ENCODE data around the gene RGS1.

Gene RGS1

DNA sequence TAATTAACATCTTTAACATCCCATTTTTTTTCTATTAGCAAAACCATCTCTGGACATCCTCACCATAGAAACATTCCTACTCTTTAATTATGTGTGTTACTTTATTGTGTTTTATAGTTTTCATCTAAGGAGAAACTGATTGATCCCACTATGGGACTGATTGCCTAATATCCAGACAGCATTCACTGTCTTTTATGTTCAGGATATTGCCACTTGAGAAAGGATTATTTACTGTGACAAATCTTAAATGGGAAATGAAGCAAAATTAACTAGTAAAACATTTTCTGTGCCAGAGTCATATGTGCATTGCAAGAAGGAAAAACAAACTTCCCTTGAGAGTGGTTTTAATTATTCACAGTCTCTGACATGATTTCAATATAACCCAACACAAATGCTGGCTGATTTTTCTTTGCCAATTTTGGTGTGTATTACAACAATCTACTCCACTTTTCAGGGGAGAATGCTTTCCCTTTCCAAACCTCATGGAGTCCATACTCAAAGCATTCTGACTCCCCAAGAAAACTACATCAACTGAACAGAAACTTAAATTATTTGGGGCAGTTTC, 44.6 kb downstream of the RGS1 start:
- no peak for DNase-seq (ENCODE audit: low read depth, low spot score)

DNA sequence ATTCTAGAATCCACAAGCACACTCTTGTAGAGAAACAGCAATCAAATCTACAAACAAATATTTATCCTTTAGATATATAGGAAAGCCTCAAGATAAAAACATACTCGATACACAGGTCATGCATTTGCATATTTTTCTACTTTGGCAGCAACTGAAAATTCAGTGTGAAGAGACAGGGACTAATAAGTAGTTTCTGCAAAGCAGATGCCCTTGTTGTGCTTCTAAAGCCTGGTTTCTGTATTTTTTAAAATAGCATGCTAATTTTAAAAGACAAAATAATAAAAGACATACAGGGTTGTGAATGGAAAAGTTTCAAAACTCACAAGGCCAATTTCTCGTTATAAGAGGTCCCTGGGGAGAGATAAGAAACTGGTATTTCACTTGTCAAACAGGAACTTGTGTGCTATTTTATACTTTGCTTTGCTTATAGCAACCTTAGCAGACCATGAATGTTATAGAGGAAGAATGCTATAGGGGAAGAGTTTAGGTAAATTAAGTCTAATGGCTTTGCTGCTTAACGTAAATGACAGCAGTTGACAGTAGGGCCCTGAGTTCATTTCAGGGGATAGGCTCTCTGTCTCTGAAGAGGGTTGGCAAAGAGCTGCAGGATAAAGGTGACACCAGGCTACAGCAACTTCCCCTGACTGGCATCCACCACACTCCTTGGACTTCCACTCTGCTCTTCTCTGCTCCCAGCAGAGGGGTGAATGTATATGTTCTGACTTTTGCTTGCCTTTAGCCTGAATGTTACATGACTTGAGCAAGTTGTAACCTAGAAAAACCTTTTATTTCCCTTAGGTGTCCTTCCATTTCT, 51.0 kb downstream of the RGS1 start:
- DNase-seq (ENCODE audit: low read depth, low spot score) = no peak

DNA sequence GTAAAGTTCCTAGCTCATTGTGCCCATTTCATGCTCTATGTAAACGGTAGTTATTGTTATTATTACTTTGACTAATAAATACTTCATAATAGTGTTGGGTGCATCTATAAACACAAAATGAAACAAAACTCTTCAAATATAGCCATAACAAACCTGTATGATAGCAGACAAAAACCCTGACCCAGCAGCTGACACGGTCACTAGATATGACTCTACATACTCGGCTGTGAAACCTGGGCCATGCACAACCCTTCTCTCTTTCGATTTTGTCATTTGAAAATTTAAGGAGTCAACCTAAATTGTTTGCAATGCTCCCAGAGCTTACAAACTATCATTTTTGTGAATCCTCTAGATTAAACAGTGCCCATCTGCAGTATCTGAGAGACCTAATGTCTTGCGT, 52.3 kb downstream of the RGS1 start:
- no peak for DNase-seq (ENCODE audit: low read depth, low spot score)

DNA sequence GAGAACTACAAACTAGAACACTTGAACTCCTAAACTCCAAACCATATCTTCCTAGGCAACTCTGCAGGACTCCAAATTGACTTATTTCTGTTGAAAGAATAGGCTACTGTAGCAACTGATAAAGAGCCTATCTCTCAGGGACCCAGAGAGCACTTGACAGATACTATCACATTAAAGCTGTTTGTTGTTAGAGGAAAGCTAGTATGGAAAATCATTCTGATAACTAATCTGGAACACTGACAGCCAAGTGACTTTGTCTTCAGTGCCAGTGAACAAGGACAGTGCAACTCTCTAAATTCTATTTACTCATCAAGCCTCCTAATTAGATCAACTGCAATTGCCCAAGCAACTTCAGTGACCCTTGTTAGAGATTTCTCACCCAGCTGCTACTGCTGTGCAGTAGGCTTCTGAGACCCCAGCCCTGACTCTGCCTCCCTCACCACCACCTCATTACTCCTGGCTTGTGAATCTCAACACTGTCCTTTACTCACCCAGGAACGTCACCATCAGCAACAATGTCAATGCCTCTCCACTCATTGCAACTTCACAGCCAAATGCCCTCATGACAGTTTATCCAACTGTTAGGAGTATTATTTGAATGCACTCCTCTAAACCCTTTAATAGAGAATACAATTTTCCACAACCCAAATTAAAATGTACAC, 53.0 kb downstream of the RGS1 start:
- DNase-seq (ENCODE audit: low read depth, low spot score) = no peak

DNA sequence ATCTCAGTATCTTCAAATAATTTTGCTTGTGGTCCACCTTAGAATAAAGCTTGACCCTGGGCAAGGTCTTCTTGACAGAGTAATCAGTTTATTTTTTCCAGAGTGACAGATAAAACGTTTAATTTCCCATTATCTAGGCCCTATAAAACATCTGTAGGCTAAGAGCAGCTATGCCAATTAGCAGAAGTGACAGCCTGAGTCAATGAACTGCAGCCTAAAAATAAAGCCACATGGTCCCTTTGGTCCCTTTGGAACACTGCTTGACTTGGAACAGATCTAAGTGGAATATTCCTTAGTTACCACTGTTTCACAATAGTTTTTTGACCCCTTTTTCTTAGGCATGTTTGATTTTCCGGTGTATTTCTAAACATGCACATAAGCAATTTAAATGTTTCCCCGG, 54.0 kb downstream of the RGS1 start:
- DNase-seq (ENCODE audit: low read depth, low spot score) = no peak

Measured in brain pericyte (primary cell).